Right lobe of liver (tissue), 6 donors: ENCODE data around the gene IGF1R. TPM values are rescaled to one million over a fixed set of nuclear protein-coding genes. Genes with fewer than 3 reads are reported as not detected.
"Not testable (repeated sequence)": the region's sequence is repeated elsewhere in the genome, so short reads cannot be mapped to it uniquely, and the experiment has no call there.

ENCODE experiments used
- ATAC-seq, 4 donors: fragments of 200-7000 bp; cut with Tn5 transposase; one replicate each; pipeline ENCODE4 v1.9.1; 2020; ENCODE audit warnings: mild to moderate bottlenecking in 4 of 4, moderate library complexity in 4 of 4
- DNase-seq, 3 donors: peaks; one replicate each; pipeline ENCODE4 v3.0.0-alpha.2; 2020
- H3K27ac ChIP-seq, 3 donors: fragments of 200-600 bp; one replicate each; pipeline ENCODE4 v1.8.0; 2022
- H3K27me3 ChIP-seq, 2 donors: fragments of 200-600 bp; one replicate each; pipeline ENCODE4 v1.8.0; 2022
- H3K36me3 ChIP-seq, 4 donors: fragments of 200-600 bp; sonication (generic) in 1 of 4; one replicate each; pipeline versions ENCODE4 v1.5.1 to v1.8.0; 2017 to 2022; ENCODE audit warnings: control low read depth in 1 of 4
- H3K4me1 ChIP-seq, 4 donors: fragments of 200-600 bp; sonication (generic) in 1 of 4; one replicate each; pipeline versions ENCODE4 v1.5.1 to v1.8.0; 2017 to 2022; ENCODE audit warnings: control low read depth in 1 of 4
- H3K4me3 ChIP-seq, 3 donors: fragments of 200-600 bp; one replicate each; pipeline ENCODE4 v1.8.0; 2022
- H3K9me3 ChIP-seq, 4 donors: fragments of 200-600 bp; sonication (generic) in 1 of 4; one replicate each; pipeline versions ENCODE4 v1.5.1 to v1.8.0; 2017 to 2022; ENCODE audit warnings: control low read depth in 1 of 4
- CTCF ChIP-seq, 4 donors: fragments of 200-600 bp in 3 of 4; fragments of 450-650 bp in 1 of 4; IDR thresholded peaks; one replicate each; pipeline versions ENCODE4 v1.5.1 to v1.8.0; 2016 to 2022; ENCODE audit warnings: antibody characterized with exemption in 4 of 4, mild to moderate bottlenecking in 2 of 4
- POLR2A ChIP-seq: fragments of 450-650 bp; IDR thresholded peaks from one replicate; pipeline ENCODE4 v1.6.1; 2017; ENCODE audit warnings: antibody characterized with exemption, mild to moderate bottlenecking
- WGBS: methylation state at CpG from one replicate; pipeline ENCODE4 v1.1.6; 2018; ENCODE audit warnings: low coverage, low lambda C conversion rate; ENCODE audit not compliant: insufficient coverage; ENCODE audit errors: missing lambda C conversion rate; 5-methylcytosine and 5-hydroxymethylcytosine counted together
- intact Hi-C, 2 donors: fragments of 100-400 bp; cut with DNase I; formaldehyde crosslinking; loops; one replicate each; pipeline versions ENCODE4 v1.11.2 to v1.14.1; 2022
- total RNA-seq, 6 experiments: library from RNA; depleted of rRNA in 2 of 6; stranded (reverse); fragments of >200 nt in 2 of 6; fragmentation: NEBNext Ultra II Directional in 3 of 6; extraction: Animal tissue kit (Norgen Biotek cat#: 25700) in 3 of 6; gene quantifications; one replicate each; pipeline versions ENCODE4 v1.1.0 to v1.2.4, GENCODE V29; 2016 to 2023
- donor health status: DM: no; HTN: yes; CAD: no.
- donor health status: DM: no; HTN: no; CAD: no.
- donor health status: DM: no; HTN: no; CAD: no.
- donor health status: DM: no; HTN: yes; CAD: no.
- donor health status: DM: no; HTN: yes; CAD: no.

IGF1R gene
- total RNA-seq, 6 experiments from 2014 or later: 2.5 to 5.3 (median 3.8) TPM

GRCh38 chr15:98964466-98965133 lies 316.3 kb downstream of the IGF1R start:
- H3K27ac ChIP-seq: no peak overlapping the region
- intact Hi-C loops: no loop called here
- no peak overlapping the region for H3K4me3 ChIP-seq
- WGBS: 55% methylated on average over 8 of the region's 8 CpGs
- no peaks in the 10 kb centered on the region for H3K9me3 ChIP-seq
- TF ChIP-seq POLR2A (no peak), CTCF (IDR thresholded peaks at IDR 0.05) (no peak)
- DNase-seq: no peak
- ATAC-seq: no peak
- H3K36me3 ChIP-seq: peaks cover 0 to 2% (median 0%) of the 10 kb centered on the region in 4 donors
- no peaks in the 10 kb centered on the region for H3K4me1 ChIP-seq
- H3K27me3 ChIP-seq: no peaks in the 10 kb centered on the region

GRCh38 chr15:98965134-98965491 lies 316.8 kb downstream of the IGF1R start:
- H3K9me3 ChIP-seq, ATAC-seq, H3K27ac ChIP-seq, H3K36me3 ChIP-seq, H3K27me3 ChIP-seq, H3K4me1 ChIP-seq, intact Hi-C loops, DNase-seq, H3K4me3 ChIP-seq: not testable (repeated sequence)
- 69% methylated on average over 2 of the region's 4 CpGs for WGBS

GRCh38 chr15:98965597-98965996 lies 317.3 kb downstream of the IGF1R start:
- no CpG with 5 or more reads among the region's 1 CpG for WGBS
- H3K4me3 ChIP-seq: no peak overlapping the region
- no peak for DNase-seq

GRCh38 chr15:98966091-98966787 lies 317.9 kb downstream of the IGF1R start:
- ATAC-seq: no peak
- intact Hi-C loops: no loop called here
- WGBS: 41% methylated on average over 4 of the region's 5 CpGs
- no peak for DNase-seq
- no peaks in the 10 kb centered on the region for H3K27me3 ChIP-seq
- TF ChIP-seq CTCF (IDR thresholded peaks at IDR 0.05) (no peak), POLR2A (no peak)
- H3K4me3 ChIP-seq: no peak overlapping the region
- H3K9me3 ChIP-seq: no peaks in the 10 kb centered on the region
- H3K27ac ChIP-seq: no peak overlapping the region
- no peaks in the 10 kb centered on the region for H3K36me3 ChIP-seq
- no peaks in the 10 kb centered on the region for H3K4me1 ChIP-seq

More at GRCh38 chr15:98965597-98965996, 317.3 kb downstream of the IGF1R start:
- Histone ChIP-seq H3K27me3 (no peaks in the 10 kb centered on the region), H3K27ac (no peak overlapping the region), H3K36me3 (peaks cover 0 to 2% (median 0%) of the 10 kb centered on the region in 4 donors), H3K9me3 (no peaks in the 10 kb centered on the region), H3K4me1 (no peaks in the 10 kb centered on the region)
- ATAC-seq: no peak
- no peak for TF ChIP-seq CTCF (IDR thresholded peaks at IDR 0.05)
- no peak for TF ChIP-seq POLR2A
- intact Hi-C loops: no loop called here

GRCh38 chr15:98967096-98967495 lies 318.8 kb downstream of the IGF1R start:
- 82% methylated on average over 5 of the region's 5 CpGs for WGBS
- intact Hi-C loops: no loop called here
- no peaks in the 10 kb centered on the region for H3K36me3 ChIP-seq
- ATAC-seq: no peak
- no peak overlapping the region for H3K27ac ChIP-seq
- H3K27me3 ChIP-seq: no peaks in the 10 kb centered on the region
- H3K4me3 ChIP-seq: no peak overlapping the region
- no peak for DNase-seq
- H3K4me1 ChIP-seq: no peaks in the 10 kb centered on the region
- no peak for TF ChIP-seq CTCF (IDR thresholded peaks at IDR 0.05)
- no peak for TF ChIP-seq POLR2A
- H3K9me3 ChIP-seq: no peaks in the 10 kb centered on the region
